ENCODE measurements around the gene CSF2RB. TPM values are rescaled to one million over a fixed set of nuclear protein-coding genes. Genes with fewer than 3 reads are reported as not detected.
A peak's percentile ranks its signal among the peaks of the same experiment; 100 is the strongest.

Gene CSF2RB
- total and polyA plus RNA-seq, 2 of the 13 experiments (the other 11 are each of a cell fraction or from before 2014, with no cell fraction given): not detected

DNA sequence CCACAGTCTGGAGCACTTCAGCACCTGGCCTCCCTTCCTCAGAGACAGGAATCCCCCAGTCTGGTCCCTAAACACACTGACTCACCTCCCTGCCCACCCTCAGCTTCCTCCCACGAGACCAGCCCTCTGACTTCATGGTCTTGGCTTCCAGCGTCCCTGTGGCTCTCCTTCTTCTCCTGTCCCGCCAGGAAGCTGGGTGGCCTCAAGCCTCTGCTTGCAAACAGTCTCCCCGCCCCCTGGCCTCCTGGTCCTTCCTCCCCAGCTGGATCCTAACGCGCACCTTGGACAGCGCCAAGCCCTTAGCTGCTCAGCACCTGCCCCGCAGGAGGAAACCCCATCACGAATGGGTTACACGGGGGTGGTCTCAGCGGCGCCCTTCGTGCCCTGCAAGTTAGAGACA, 48.1 kb upstream of the CSF2RB start (continued):
- TF ChIP-seq MIER2 (CRISPR knock-in tag; IDR thresholded peaks at IDR 0.05) (peak; percentile 89), PHF8 (CRISPR knock-in tag; IDR thresholded peaks at IDR 0.05) (no peak), ZMAT3 (CRISPR knock-in tag; conservative IDR thresholded peaks at IDR 0.05) (no peak), ZNF768 (CRISPR knock-in tag; IDR thresholded peaks at IDR 0.05) (no peak)
- TF ChIP-seq, protein P1, sequence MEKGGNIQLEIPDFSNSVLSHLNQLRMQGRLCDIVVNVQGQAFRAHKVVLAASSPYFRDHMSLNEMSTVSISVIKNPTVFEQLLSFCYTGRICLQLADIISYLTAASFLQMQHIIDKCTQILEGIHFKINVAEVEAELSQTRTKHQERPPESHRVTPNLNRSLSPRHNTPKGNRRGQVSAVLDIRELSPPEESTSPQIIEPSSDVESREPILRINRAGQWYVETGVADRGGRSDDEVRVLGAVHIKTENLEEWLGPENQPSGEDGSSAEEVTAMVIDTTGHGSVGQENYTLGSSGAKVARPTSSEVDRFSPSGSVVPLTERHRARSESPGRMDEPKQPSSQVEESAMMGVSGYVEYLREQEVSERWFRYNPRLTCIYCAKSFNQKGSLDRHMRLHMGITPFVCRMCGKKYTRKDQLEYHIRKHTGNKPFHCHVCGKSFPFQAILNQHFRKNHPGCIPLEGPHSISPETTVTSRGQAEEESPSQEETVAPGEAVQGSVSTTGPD (CRISPR knock-in tag; IDR thresholded peaks at IDR 0.05): no peak
- TF ChIP-seq, protein P2, sequence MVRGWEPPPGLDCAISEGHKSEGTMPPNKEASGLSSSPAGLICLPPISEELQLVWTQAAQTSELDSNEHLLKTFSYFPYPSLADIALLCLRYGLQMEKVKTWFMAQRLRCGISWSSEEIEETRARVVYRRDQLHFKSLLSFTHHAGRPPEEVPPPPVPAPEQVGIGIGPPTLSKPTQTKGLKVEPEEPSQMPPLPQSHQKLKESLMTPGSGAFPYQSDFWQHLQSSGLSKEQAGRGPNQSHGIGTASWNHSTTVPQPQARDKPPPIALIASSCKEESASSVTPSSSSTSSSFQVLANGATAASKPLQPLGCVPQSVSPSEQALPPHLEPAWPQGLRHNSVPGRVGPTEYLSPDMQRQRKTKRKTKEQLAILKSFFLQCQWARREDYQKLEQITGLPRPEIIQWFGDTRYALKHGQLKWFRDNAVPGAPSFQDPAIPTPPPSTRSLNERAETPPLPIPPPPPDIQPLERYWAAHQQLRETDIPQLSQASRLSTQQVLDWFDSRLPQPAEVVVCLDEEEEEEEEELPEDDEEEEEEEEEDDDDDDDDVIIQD (CRISPR knock-in tag; IDR thresholded peaks at IDR 0.05; ENCODE audit: low read depth): no peak
- TF ChIP-seq, protein P3, sequence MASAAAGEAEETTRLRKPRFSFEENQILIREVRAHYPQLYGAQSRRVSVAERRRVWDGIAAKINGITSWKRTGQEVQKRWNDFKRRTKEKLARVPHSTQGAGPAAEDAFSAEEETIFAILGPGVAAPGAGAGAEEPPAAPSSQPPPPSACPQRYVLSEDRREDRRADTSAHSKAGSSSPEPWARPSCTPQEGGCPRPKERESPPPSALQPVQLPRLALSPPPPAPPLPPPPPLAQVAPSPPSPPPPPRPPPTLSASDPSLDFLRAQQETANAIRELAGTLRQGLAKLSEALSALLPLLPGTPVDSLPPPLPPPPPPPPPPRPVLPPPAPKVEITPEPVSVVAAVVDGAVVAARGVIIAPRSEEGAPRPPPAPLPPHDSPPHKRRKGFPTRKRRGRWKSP (CRISPR knock-in tag; IDR thresholded peaks at IDR 0.05): no peak

GRCh38 chr22:36867695-36868094, 45.7 kb upstream of the CSF2RB start:
- TF ChIP-seq ZNF460 (CRISPR knock-in tag; IDR thresholded peaks at IDR 0.05; ENCODE audit: borderline replicate concordance) (no peak), SMARCC2 (IDR thresholded peaks at IDR 0.05) (no peak), THRA (CRISPR knock-in tag; IDR thresholded peaks at IDR 0.05; ENCODE audit: borderline replicate concordance) (no peak), FOSL2 (CRISPR knock-in tag; IDR thresholded peaks at IDR 0.05) (no peak), ZNF703 (CRISPR knock-in tag; IDR thresholded peaks at IDR 0.05; ENCODE audit: borderline replicate concordance) (no peak), PITX1 (CRISPR knock-in tag; IDR thresholded peaks at IDR 0.05) (no peak), RFXANK (CRISPR knock-in tag; IDR thresholded peaks at IDR 0.05) (no peak), ZNF792 (CRISPR knock-in tag; IDR thresholded peaks at IDR 0.05) (no peak), ZNF253 (CRISPR knock-in tag; IDR thresholded peaks at IDR 0.05; ENCODE audit: borderline replicate concordance) (no peak), MEF2D (CRISPR knock-in tag; IDR thresholded peaks at IDR 0.05) (no peak)

More at GRCh38 chr22:36867695-36868094, 45.7 kb upstream of the CSF2RB start:
- no peak for ATAC-seq
- Histone ChIP-seq H3K79me2 (ENCODE audit: insufficient read depth, low read length) (no peaks in the 10 kb centered on the region), H3K4me1 (ENCODE audit: insufficient read depth, low read length) (peaks cover 9% of the 10 kb centered on the region; the same call in 1 of the 2 replicates), H4K20me1 (ENCODE audit: insufficient read depth, low read length) (no peaks in the 10 kb centered on the region), H3K27me3 (ENCODE audit: control insufficient read depth in 1 of 2, insufficient read depth in 2 of 2, low read length in 2 of 2) (peaks cover 4 to 45% of the 10 kb centered on the region in 2 experiments), H3K9me3 (ENCODE audit: low read length) (no peaks in the 10 kb centered on the region), H3K27ac (ENCODE audit: extremely low read length, insufficient read depth, low read length) (no peak overlapping the region), H3K4me2 (ENCODE audit: low read depth, low read length) (no peak overlapping the region), H3K4me3 (replicated peaks in 1 of 3; ENCODE audit: insufficient read depth in 1 of 3, low read depth in 2 of 3, low read length in 3 of 3) (no peak overlapping the region), H3K9ac (ENCODE audit: insufficient read depth, low read depth, low read length) (no peak overlapping the region), H3K36me3 (replicated peaks in 1 of 2; ENCODE audit: control insufficient read depth in 1 of 2, insufficient read depth in 2 of 2, low read length in 2 of 2) (no peaks in the 10 kb centered on the region), H2AFZ (ENCODE audit: low read length) (no peak overlapping the region)
- WGBS (ENCODE audit: low lambda C conversion rate): 33% methylated on average over 1 of the region's 5 CpGs
- no TSS peak for BruUV-seq (replicated peaks)
- no peak for DNase-seq (ENCODE audit: low spot score)
- CTCF ChIA-PET (ENCODE audit: low intra/inter-chr PET ratio, low total read pairs): no interaction called here
- POLR2A ChIA-PET: no interaction called here
- in situ Hi-C loops (cut with HindIII; ENCODE audit: extremely low pct_ligation_motif_present, low pct_unique_long_range_greater_than_20kb) (no loop called here), intact Hi-C loops (cut with micrococcal nuclease; ENCODE audit: unreplicated experiment) (no loop called here)
- no peak for FAIRE-seq

All from HepG2 (cell line).